ENCODE data around the gene ATP6V1D.
"Not testable (repeated sequence)": the region's sequence is repeated elsewhere in the genome, so short reads cannot be mapped to it uniquely, and the experiment has no call there.

Gene ATP6V1D

GRCh38 chr14:67365476-67365875 is 5.9 kb upstream of the ATP6V1D start:
- no peak for DNase-seq

GRCh38 chr14:67360470-67361206 is 1.0 kb upstream of the ATP6V1D start:
- no peak for DNase-seq

GRCh38 chr14:67358924-67359774 is 455 bp downstream of the ATP6V1D start:
- no peak for DNase-seq

- DNase-seq: no peak
Measured at GRCh38 chr14:67357969-67358354, 1.6 kb downstream of the ATP6V1D start.

GRCh38 chr14:67357186-67357968 is 2.2 kb downstream of the ATP6V1D start:
- DNase-seq: no peak

- no peak for DNase-seq
Measured at GRCh38 chr14:67352055-67352454, 7.5 kb downstream of the ATP6V1D start.

GRCh38 chr14:67345583-67345982 is 14.0 kb downstream of the ATP6V1D start:
- no peak for DNase-seq

- DNase-seq: no peak
Measured at GRCh38 chr14:67343601-67344230, 15.9 kb downstream of the ATP6V1D start.

- DNase-seq: not testable (repeated sequence)
Measured at GRCh38 chr14:67341231-67341630, 18.4 kb downstream of the ATP6V1D start.

- no peak for DNase-seq
Measured at GRCh38 chr14:67335781-67336180, 23.8 kb downstream of the ATP6V1D start.

GRCh38 chr14:67332468-67332867 is 27.1 kb downstream of the ATP6V1D start:
- DNase-seq: no peak

- DNase-seq: no peak
Measured at GRCh38 chr14:67331368-67332125, 28.1 kb downstream of the ATP6V1D start.

- not testable (repeated sequence) for DNase-seq
Measured at GRCh38 chr14:67329666-67330065, 29.9 kb downstream of the ATP6V1D start.

GRCh38 chr14:67319142-67319541 is 40.5 kb downstream of the ATP6V1D start:
- DNase-seq: no peak

GRCh38 chr14:67317822-67318221 is 41.8 kb downstream of the ATP6V1D start:
- no peak for DNase-seq

- DNase-seq: no peak
Measured at GRCh38 chr14:67313153-67313552, 46.5 kb downstream of the ATP6V1D start.

GRCh38 chr14:67311868-67312267 is 47.7 kb downstream of the ATP6V1D start:
- no peak for DNase-seq
